ENCODE measurements around the gene PLRG1. TPM values are rescaled to one million over a fixed set of nuclear protein-coding genes. Genes with fewer than 3 reads are reported as not detected.

PLRG1 gene
- total and polyA plus RNA-seq, 2 of the 8 experiments (the other 6 are each of a cell fraction or from before 2014, with no cell fraction given), result 63.5 to 108 TPM

DNA sequence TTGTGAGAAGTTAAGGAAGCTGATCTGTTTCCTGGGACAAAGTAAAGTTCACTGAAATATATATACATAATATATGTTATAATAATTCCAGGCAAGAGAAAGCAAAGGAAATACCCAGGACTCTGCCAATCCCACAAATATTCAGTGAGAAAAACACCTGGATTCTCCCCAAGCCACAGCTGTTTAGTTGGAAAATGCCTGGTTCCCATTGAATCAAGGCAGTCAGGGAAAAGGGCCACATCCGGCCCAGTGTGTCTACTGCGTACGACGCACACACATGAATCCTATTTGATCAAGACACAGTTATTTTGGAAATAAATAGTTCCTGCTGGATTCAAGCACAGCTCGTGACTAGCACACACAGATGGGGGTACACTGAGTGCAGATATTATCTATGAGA, 52.3 kb downstream of the PLRG1 start:
- no peaks in the 10 kb centered on the region for H3K79me2 ChIP-seq (ENCODE audit: control insufficient read depth in 1 of 2, insufficient read depth in 2 of 2, low read length in 2 of 2)
- no peak overlapping the region for H4K8ac ChIP-seq (ENCODE audit: extremely low read depth, insufficient read depth, low read length)
- H3K4ac ChIP-seq (replicated peaks; ENCODE audit: insufficient read length, low read depth, low read length), result no peak overlapping the region
- peaks cover 1 to 6% (median 4%) of the 10 kb centered on the region in 4 experiments; a peak in 5 of 7 replicates for H3K27me3 ChIP-seq (replicated peaks in 1 of 4; ENCODE audit: control insufficient read depth in 3 of 4, extremely low read depth in 1 of 4, insufficient read depth in 3 of 4, low read length in 3 of 4)
- H3K9me3 ChIP-seq (ENCODE audit: insufficient read depth in 2 of 2, low read depth in 1 of 2, low read length in 1 of 2), result no peaks in the 10 kb centered on the region
- no peak overlapping the region for H2BK12ac ChIP-seq (ENCODE audit: low read depth, low read length)
- H3K4me1 ChIP-seq (replicated peaks in 1 of 4; ENCODE audit: control insufficient read depth in 3 of 4, insufficient read depth in 4 of 4, low read length in 3 of 4), result no peaks in the 10 kb centered on the region
- FAIRE-seq, result no peak
- no peak overlapping the region for H2BK20ac ChIP-seq (ENCODE audit: low read length)
- H3K23ac ChIP-seq (ENCODE audit: insufficient read length), result no peak overlapping the region
- no peak overlapping the region for H3K4me3 ChIP-seq (ENCODE audit: extremely low read depth in 1 of 4, insufficient read depth in 2 of 4, low read depth in 3 of 4, low read length in 4 of 4)
- no peak overlapping the region for H3K9ac ChIP-seq (replicated peaks in 1 of 4; ENCODE audit: extremely low read depth in 1 of 4, low read depth in 3 of 4, low read length in 3 of 4)
- no peak overlapping the region for H2BK5ac ChIP-seq (ENCODE audit: low read depth, low read length)
- H2BK15ac ChIP-seq (ENCODE audit: low read length), result no peak overlapping the region
- no peak overlapping the region for H2BK120ac ChIP-seq (replicated peaks; ENCODE audit: low read depth, low read length)
- no peak overlapping the region for H2AFZ ChIP-seq (ENCODE audit: low read length)
- no peak overlapping the region for H3K14ac ChIP-seq (ENCODE audit: insufficient read length)
- WGBS, 2 experiments (ENCODE audit: extremely low coverage in 1 of 2, insufficient coverage in 1 of 2, insufficient read length in 1 of 2, insufficient replicate concordance in 2 of 2, low coverage in 1 of 2, low lambda C conversion rate in 2 of 2, missing lambda C conversion rate in 1 of 2), result 91% methylated on average over 5 of the region's 5 CpGs; no CpG with 5 or more reads in 1 of the 2 experiments
- no peaks in the 10 kb centered on the region for H3K79me1 ChIP-seq (ENCODE audit: low read depth, low read length)
- ChIA-PET POLR2A (ENCODE audit: partially characterized antibody) (no interaction called here), CTCF (ENCODE audit: partially characterized antibody) (interaction anchor here (1.0 to 9.4 kb wide), 3 partner anchors 7 to 242 kb away, joined by 3 to 97 read pairs (median 3); no protein-coding TSS in a partner anchor)
- H4K20me1 ChIP-seq (replicated peaks in 1 of 2; ENCODE audit: control insufficient read depth in 1 of 2, insufficient read depth in 2 of 2, low read length in 2 of 2), result no peaks in the 10 kb centered on the region
- H3K18ac ChIP-seq (ENCODE audit: extremely low read depth, low read length), result no peak overlapping the region
- no peak overlapping the region for H3K4me2 ChIP-seq (ENCODE audit: insufficient read depth in 1 of 2, low read depth in 2 of 2, low read length in 2 of 2)
- no peak overlapping the region for H3K27ac ChIP-seq (ENCODE audit: low read depth, low read length)
- H3K56ac ChIP-seq (replicated peaks; ENCODE audit: insufficient read length, low read depth, low read length), result no peak overlapping the region
- no peak overlapping the region for H4K5ac ChIP-seq (ENCODE audit: insufficient read length, low read depth, low read length)
- TF ChIP-seq, protein P1, sequence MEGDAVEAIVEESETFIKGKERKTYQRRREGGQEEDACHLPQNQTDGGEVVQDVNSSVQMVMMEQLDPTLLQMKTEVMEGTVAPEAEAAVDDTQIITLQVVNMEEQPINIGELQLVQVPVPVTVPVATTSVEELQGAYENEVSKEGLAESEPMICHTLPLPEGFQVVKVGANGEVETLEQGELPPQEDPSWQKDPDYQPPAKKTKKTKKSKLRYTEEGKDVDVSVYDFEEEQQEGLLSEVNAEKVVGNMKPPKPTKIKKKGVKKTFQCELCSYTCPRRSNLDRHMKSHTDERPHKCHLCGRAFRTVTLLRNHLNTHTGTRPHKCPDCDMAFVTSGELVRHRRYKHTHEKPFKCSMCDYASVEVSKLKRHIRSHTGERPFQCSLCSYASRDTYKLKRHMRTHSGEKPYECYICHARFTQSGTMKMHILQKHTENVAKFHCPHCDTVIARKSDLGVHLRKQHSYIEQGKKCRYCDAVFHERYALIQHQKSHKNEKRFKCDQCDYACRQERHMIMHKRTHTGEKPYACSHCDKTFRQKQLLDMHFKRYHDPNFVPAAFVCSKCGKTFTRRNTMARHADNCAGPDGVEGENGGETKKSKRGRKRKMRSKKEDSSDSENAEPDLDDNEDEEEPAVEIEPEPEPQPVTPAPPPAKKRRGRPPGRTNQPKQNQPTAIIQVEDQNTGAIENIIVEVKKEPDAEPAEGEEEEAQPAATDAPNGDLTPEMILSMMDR (IDR thresholded peaks at IDR 0.05; ENCODE audit: control extremely low read depth in 1 of 3, insufficient read depth in 1 of 3, low read depth in 1 of 3, low read length in 3 of 3), result no peak
- no peak for TF ChIP-seq NRF1 (IDR thresholded peaks at IDR 0.05; ENCODE audit: low read depth, low read length)
- no peak for TF ChIP-seq CBX5 (IDR thresholded peaks at IDR 0.05; ENCODE audit: low read depth, low read length)
- no peak for TF ChIP-seq SRF (IDR thresholded peaks at IDR 0.05; ENCODE audit: low read depth, low read length)
- TF ChIP-seq POLR2AphosphoS5 (IDR thresholded peaks at IDR 0.05; ENCODE audit: low read depth, low read length), result no peak
- no peak for TF ChIP-seq CBX8 (IDR thresholded peaks at IDR 0.05; ENCODE audit: borderline replicate concordance, low read depth, low read length)
- H2AK5ac ChIP-seq (ENCODE audit: low read depth, low read length), result no peak overlapping the region
- no peak overlapping the region for H4K91ac ChIP-seq (replicated peaks; ENCODE audit: insufficient read length, low read length)
- H3K23me2 ChIP-seq (ENCODE audit: low read depth, low read length), result no peaks in the 10 kb centered on the region
- DNase-seq (ENCODE audit: low read depth in 1 of 2, low spot score in 2 of 2), result no peak
- no peaks in the 10 kb centered on the region for H3K36me3 ChIP-seq (ENCODE audit: control insufficient read depth in 2 of 4, insufficient read depth in 4 of 4, low read length in 3 of 4)

All from H1 (cell line).